ENCODE results near the gene FKBP8. TPM values are rescaled to one million over a fixed set of nuclear protein-coding genes. Genes with fewer than 3 reads are reported as not detected.

The FKBP8 gene
- total RNA-seq, 1 donor from 2014 or later: 246 TPM

DNA sequence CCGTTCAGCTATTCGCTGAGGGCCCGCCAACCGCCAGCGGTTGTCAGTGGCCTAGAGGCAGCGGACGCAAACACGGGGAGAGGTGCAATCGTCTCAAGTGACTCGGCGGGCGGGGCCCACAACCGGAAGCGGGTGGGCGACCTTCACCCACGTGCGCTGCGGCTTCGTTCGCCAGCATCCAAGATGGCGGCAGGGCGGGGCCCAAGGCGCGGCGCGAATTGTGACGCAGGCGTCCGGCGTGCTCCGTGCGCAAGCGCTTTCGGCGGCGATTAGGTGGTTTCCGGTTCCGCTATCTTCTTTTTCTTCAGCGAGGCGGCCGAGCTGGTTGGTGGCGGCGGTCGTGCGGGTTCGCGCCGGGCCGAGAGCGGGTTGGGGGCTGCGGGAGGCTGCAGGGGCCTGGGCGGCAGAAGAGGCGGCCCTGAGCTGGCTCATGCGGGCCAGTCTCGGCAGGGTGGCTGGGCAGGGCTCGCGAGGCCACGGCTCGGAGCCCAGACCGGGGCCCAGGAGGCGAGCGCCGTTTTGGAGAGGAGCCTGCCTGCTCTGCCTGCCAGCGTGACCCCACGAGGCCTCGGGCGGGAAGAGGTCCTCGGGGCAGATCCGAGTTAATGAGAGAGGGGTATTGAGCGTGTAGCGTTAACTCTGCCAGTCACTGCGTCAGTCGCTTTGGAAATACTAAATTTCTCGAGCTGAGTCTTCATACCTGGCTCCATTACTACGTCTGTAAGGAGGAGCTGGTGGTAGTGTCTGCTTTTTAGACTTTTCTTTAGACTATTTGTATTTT, 28.4 kb upstream of the FKBP8 start, which contains the start of gene UBA52:
UBA52 (plus strand) TSS at position 294 of the 781 bp plus-strand sequence. CDS start 1,444 bp downstream, outside the sequence.
- peak within 1 kb of the TSS; percentile 83 for H3K4me3 ChIP-seq (ENCODE audit: insufficient read depth, low read depth, low read length)

DNA sequence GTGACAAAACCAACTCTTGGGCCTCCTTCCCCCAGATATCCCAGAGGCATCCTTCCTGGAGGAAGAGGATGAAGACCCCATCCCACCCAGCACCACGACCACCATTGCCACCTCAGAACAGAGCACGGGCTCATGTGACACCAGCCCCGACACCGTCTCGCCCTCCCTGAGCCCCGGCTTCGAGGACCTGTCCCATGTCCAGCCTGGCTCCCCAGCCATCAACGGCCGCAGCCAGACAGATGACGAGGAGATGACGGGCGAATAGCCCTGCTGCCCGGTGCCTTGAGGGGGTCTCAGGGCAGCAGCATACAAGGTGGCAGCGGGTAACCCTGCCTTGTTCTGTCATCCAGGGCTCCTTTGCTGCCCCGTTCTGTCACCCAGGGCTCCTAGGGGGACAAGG, 25.0 kb upstream of the FKBP8 start:
- TF ChIP-seq, protein P1, sequence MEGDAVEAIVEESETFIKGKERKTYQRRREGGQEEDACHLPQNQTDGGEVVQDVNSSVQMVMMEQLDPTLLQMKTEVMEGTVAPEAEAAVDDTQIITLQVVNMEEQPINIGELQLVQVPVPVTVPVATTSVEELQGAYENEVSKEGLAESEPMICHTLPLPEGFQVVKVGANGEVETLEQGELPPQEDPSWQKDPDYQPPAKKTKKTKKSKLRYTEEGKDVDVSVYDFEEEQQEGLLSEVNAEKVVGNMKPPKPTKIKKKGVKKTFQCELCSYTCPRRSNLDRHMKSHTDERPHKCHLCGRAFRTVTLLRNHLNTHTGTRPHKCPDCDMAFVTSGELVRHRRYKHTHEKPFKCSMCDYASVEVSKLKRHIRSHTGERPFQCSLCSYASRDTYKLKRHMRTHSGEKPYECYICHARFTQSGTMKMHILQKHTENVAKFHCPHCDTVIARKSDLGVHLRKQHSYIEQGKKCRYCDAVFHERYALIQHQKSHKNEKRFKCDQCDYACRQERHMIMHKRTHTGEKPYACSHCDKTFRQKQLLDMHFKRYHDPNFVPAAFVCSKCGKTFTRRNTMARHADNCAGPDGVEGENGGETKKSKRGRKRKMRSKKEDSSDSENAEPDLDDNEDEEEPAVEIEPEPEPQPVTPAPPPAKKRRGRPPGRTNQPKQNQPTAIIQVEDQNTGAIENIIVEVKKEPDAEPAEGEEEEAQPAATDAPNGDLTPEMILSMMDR (IDR thresholded peaks at IDR 0.05; ENCODE audit: insufficient read depth, low read depth, low read length): no peak
- no peak for TF ChIP-seq EZH2 (IDR thresholded peaks at IDR 0.05; ENCODE audit: insufficient read depth, low read length)
- no peaks in the 10 kb centered on the region for H3K27me3 Mint-ChIP-seq (ENCODE audit: low read depth, unreplicated experiment)
- Histone ChIP-seq H3K27ac (ENCODE audit: low read depth, low read length) (no peak overlapping the region), H4K20me1 (ENCODE audit: insufficient read depth, low read length) (peaks cover 15% of the 10 kb centered on the region), H3K4me3 (ENCODE audit: insufficient read depth, low read depth, low read length) (no peak overlapping the region), H3K27me3 (ENCODE audit: insufficient read depth, low read length) (no peaks in the 10 kb centered on the region), H3K9ac (ENCODE audit: low read length) (no peak overlapping the region), H3K36me3 (ENCODE audit: insufficient read depth, low read length) (peaks cover 9% of the 10 kb centered on the region), H3K9me3 (ENCODE audit: insufficient read depth, low read depth, low read length) (no peaks in the 10 kb centered on the region), H3K4me1 (ENCODE audit: insufficient read depth, low read length) (peaks cover 15% of the 10 kb centered on the region), H3K4me2 (ENCODE audit: low read length) (no peak overlapping the region), H3K79me2 (ENCODE audit: insufficient read depth, low read length) (peaks cover 17% of the 10 kb centered on the region), H2AFZ (ENCODE audit: low read depth, low read length) (no peak overlapping the region)
- DNase-seq (ENCODE audit: low read depth): no peak
- peaks cover 9% of the 10 kb centered on the region for H3K4me1 Mint-ChIP-seq (ENCODE audit: low read depth, unreplicated experiment)
- H3K4me3 Mint-ChIP-seq (ENCODE audit: unreplicated experiment): no peak overlapping the region
- no peak overlapping the region for H3K27ac Mint-ChIP-seq (ENCODE audit: unreplicated experiment)
- no peaks in the 10 kb centered on the region for H3K9me3 Mint-ChIP-seq (ENCODE audit: unreplicated experiment)
- peaks cover 14% of the 10 kb centered on the region for H3K36me3 Mint-ChIP-seq (ENCODE audit: low read depth, unreplicated experiment)
- no peak for FAIRE-seq

More for the DNA sequence above, 28.4 kb upstream of the FKBP8 start, which contains the start of gene UBA52:
- H3K4me3 Mint-ChIP-seq (ENCODE audit: unreplicated experiment): peak within 1 kb of the TSS; percentile 97
- H3K27me3 Mint-ChIP-seq (ENCODE audit: low read depth, unreplicated experiment): no peaks in the 10 kb centered on the region
- H2AFZ ChIP-seq (ENCODE audit: low read depth, low read length): peak within 1 kb of the TSS; percentile 63
- H3K27me3 ChIP-seq (ENCODE audit: insufficient read depth, low read length): no peaks in the 10 kb centered on the region
- peaks cover 28% of the 10 kb centered on the region for H3K36me3 Mint-ChIP-seq (ENCODE audit: low read depth, unreplicated experiment)
- FAIRE-seq: peak; percentile 59
- peak; percentile 92 for DNase-seq (ENCODE audit: low read depth)
- H4K20me1 ChIP-seq (ENCODE audit: insufficient read depth, low read length): peaks cover 46% of the 10 kb centered on the region
- H3K36me3 ChIP-seq (ENCODE audit: insufficient read depth, low read length): peaks cover 26% of the 10 kb centered on the region
- H3K27ac Mint-ChIP-seq (ENCODE audit: unreplicated experiment): peak within 1 kb of the TSS; percentile 88
- peak within 1 kb of the TSS; percentile 70 for H3K27ac ChIP-seq (ENCODE audit: low read depth, low read length)
- peak within 1 kb of the TSS; percentile 91 for H3K9ac ChIP-seq (ENCODE audit: low read length)
- TF ChIP-seq, protein P1 (IDR thresholded peaks at IDR 0.05; ENCODE audit: insufficient read depth, low read depth, low read length): no peak
- no peak for TF ChIP-seq EZH2 (IDR thresholded peaks at IDR 0.05; ENCODE audit: insufficient read depth, low read length)
- H3K9me3 ChIP-seq (ENCODE audit: insufficient read depth, low read depth, low read length): no peaks in the 10 kb centered on the region
- H3K4me1 ChIP-seq (ENCODE audit: insufficient read depth, low read length): peaks cover 19% of the 10 kb centered on the region
- peak within 1 kb of the TSS; percentile 92 for H3K4me2 ChIP-seq (ENCODE audit: low read length)
- no peaks in the 10 kb centered on the region for H3K9me3 Mint-ChIP-seq (ENCODE audit: unreplicated experiment)
- peaks cover 36% of the 10 kb centered on the region for H3K79me2 ChIP-seq (ENCODE audit: insufficient read depth, low read length)
- H3K4me1 Mint-ChIP-seq (ENCODE audit: low read depth, unreplicated experiment): peaks cover 13% of the 10 kb centered on the region

DNA sequence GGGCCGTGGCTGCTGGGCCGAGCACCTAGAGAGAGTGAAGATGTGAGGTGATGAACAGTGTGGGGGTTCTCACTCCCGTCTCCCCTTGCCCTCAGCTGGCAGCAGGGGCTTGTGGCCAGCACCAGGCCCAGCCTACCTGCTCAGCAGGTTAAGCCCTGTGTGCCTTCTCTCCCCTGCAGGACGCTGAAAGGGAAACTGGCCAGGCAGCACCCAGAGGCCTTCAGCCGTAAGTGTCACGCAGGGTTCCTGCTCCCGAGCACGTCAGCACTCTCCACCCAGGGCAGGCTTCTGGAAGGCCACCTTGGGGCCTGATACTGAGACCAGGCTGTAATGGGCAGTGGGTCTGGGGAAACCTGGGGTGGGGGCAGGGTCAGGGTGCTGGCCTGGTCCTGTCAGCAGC, 23.6 kb upstream of the FKBP8 start:
- Histone ChIP-seq H3K9me3 (ENCODE audit: insufficient read depth, low read depth, low read length) (no peaks in the 10 kb centered on the region), H3K4me3 (ENCODE audit: insufficient read depth, low read depth, low read length) (no peak overlapping the region), H3K9ac (ENCODE audit: low read length) (no peak overlapping the region), H3K4me2 (ENCODE audit: low read length) (no peak overlapping the region), H3K27me3 (ENCODE audit: insufficient read depth, low read length) (no peaks in the 10 kb centered on the region), H3K36me3 (ENCODE audit: insufficient read depth, low read length) (peaks cover 13% of the 10 kb centered on the region), H3K4me1 (ENCODE audit: insufficient read depth, low read length) (peaks cover 5% of the 10 kb centered on the region), H4K20me1 (ENCODE audit: insufficient read depth, low read length) (peaks cover under 1% of the 10 kb centered on the region), H3K79me2 (ENCODE audit: insufficient read depth, low read length) (peaks cover 3% of the 10 kb centered on the region), H3K27ac (ENCODE audit: low read depth, low read length) (no peak overlapping the region), H2AFZ (ENCODE audit: low read depth, low read length) (no peak overlapping the region)
- Mint-ChIP-seq H3K4me1 (ENCODE audit: low read depth, unreplicated experiment) (no peaks in the 10 kb centered on the region), H3K9me3 (ENCODE audit: unreplicated experiment) (no peaks in the 10 kb centered on the region), H3K27ac (ENCODE audit: unreplicated experiment) (no peak overlapping the region), H3K4me3 (ENCODE audit: unreplicated experiment) (no peak overlapping the region), H3K36me3 (ENCODE audit: low read depth, unreplicated experiment) (peaks cover 14% of the 10 kb centered on the region), H3K27me3 (ENCODE audit: low read depth, unreplicated experiment) (no peaks in the 10 kb centered on the region)
- no peak for FAIRE-seq
- DNase-seq (ENCODE audit: low read depth): no peak
- TF ChIP-seq, protein P1 (IDR thresholded peaks at IDR 0.05; ENCODE audit: insufficient read depth, low read depth, low read length): no peak
- no peak for TF ChIP-seq EZH2 (IDR thresholded peaks at IDR 0.05; ENCODE audit: insufficient read depth, low read length)
